GM18526 (cell line): Measurements from ENCODE around the gene TTC7B.

ENCODE experiments used
- POLR2A ChIP-seq: IDR thresholded peaks from 3 replicates; pipeline ENCODE4 v1.6.1; 2011; ENCODE audit not compliant: insufficient read length; ENCODE audit errors: extremely low read depth

The TTC7B gene

GRCh38 chr14:90810806-90811205 is 5.4 kb downstream of the TTC7B start:
- no peak for TF ChIP-seq POLR2A

DNA sequence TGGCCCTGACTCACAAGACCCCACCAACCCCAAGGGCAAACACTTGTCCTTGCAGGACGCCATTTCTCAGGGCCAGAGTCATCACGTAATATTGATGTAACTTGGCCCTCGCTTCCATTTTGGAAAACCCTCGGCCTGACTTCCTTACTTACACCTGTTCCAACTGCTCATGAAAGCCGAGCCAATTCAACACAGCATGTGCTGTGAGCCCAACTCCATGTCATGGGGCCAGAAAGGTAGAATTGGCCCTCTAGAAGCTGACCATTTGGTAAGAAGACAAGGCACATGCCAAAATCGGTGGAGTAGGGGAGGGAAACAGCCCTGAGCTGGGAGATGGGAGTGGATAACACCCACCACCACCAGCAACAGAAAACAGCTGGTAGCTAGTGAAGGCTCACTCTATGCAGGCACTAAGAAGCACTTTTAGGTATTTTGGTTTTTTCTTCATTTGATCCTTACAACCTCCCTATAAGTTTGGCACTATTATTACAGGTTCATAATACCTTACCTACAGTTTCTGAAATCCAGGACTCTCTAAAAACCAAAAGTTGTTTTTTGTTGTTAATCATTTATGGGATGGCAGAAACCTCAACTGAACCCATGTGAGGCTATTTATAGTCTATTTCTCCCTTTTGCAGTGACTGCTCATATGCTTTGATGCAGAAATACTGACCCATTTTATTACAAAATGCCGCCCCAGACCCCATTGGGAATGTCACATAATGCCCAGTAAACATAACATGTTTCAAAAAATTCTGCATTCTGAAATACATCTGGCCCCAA is 6.5 kb downstream of the TTC7B start:
- TF ChIP-seq POLR2A, result no peak

DNA sequence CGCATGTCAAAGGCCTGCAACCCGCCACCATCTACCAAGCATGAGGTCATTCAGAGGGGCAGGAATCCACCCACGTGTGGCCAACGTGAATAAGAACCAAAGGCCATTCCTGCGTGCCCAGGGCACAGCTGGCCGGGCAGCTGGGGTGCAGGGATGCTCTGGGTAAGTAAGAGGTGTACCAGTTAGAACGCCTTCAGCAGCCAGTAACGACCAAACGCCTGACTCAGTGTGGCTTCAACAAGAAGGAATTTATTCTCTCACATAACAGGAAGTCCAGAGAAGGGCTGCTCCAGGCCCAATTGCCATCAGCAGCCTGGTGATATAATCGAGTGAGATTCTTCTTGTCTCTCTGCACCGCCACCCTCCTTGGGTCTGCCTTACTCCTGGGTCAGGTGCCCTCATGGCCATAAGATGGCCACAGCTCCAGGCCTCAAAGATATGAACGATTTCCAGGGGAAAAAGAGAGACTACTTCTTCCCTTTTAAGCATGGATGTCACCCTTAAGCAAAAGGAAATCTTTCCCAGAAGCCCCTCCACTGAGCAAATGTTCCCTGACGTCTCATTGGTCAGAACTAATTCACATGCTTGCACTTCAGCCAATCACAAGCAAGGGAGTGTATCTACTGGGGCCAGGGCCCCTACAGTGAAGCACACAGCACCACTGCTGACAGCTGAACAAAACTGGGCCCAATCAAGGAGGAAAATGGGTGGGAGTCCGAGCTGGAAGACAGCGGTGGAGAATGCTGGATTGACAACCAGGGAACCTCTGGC is 7.3 kb downstream of the TTC7B start:
- no peak for TF ChIP-seq POLR2A

- no peak for TF ChIP-seq POLR2A
Measured at GRCh38 chr14:90807060-90807459, 9.2 kb downstream of the TTC7B start.

DNA sequence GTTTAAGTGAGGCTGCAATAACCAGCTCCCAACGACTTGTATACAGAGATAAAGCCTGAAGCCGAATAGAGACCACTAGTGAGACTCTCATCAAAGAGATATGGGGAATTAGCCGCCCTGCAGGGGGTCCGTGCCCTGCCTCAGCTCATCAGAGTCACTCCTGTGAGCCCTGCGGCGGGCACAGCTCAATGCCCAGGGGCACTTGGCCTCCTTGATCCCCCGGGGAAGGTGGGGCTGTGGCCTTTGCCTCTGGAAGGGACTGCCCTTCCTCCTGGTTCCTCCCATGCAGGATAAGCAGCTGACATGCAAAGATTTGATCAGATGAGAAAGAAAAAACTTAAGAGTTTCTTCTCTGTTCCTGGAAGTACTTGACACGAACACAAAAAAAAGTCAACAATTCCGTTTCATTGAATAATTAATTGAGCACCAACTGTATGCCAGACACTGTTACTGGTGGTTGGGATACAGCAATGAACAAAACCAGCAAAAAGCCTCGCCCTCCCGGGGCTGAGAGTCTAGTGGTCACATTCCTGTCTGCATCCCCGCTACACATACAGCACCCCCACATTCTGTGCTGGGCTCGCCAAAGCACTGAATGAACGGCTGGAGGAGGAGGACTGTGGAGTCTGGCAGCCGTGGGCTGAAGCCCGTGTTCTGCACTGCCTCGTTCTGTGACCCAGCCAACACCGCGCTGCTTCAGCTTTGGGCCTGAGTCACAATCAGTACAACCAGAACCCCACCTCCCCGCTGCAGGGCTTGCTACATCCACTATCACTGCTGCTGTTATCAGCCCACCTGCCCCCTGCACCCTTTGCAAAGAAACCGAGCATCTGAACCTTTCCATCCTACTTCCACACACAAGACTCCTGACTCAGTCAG is 10.3 kb downstream of the TTC7B start:
- no peak for TF ChIP-seq POLR2A

DNA sequence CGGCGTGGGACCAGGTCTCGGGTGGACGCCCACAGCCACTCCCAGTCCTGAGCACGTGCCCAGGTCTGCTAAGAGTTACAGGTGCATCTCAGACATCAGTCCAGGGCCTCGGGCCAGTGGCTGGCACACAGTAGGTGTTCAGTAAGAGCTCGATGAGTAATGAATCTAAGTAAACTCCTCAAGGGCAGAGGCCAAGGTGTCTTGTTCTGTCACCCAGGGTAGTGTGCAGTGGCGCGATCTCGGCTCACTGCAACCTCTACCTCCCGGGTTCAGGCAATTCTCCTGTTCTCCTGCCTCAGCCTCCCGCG is 11.2 kb downstream of the TTC7B start:
- TF ChIP-seq POLR2A, result no peak

DNA sequence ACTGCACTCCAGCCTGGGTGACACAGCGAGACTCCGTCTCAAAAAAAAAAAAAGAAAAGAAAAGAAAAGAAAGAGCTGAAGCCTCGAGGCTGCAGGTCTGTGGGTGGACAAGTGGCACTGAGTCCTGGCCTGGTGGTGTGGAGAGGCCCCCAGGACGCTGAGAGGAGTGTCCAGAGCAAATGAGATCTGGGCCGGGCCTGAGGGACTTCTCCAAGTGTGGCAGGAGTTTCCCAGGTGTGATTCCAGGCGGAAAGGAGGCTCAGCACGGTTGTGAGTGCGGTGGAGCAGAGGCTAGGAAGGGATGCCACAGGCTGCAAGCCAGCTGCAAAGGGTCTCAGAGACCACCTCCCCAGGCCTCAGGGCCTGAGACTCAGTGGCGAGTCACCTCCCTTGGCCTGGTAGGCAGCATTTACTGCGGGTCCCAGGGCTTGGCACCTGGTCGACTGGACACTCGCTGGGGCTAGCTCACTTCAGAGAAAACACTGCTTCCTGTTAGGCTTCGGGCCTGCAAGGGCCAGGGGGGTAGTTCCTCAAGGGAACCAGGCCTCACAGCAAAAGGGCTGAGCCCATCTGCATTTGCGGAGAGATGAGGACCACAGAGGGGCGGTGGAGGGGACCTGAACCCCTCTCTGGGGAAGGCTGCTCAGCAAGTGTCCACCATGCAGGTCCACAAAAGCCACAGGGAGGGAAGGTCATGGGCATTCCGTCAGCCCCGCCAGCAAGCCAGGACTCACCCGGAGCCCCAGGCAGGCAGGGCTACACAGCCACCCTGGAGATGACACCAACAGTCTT is 11.7 kb downstream of the TTC7B start:
- TF ChIP-seq POLR2A, result no peak

DNA sequence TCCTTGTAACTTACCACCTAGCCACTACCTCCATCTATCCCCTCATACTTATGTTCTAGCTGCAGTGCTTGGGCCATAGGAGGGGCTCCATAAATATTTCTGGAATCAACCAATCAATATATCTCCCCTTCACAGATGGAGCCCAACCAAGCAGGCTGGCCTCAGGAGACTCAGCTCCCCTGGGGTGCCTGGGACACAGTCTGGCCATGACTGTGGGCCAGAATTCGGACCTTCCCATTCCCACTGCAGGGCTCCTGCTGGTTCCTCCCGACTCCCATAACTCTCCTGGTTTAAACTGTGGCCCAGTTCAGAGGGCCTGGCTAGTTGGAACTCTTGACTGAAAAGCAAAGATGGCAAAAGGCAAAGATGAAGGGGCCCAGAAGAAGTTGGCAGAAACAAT is 13.0 kb downstream of the TTC7B start:
- TF ChIP-seq POLR2A, result no peak

DNA sequence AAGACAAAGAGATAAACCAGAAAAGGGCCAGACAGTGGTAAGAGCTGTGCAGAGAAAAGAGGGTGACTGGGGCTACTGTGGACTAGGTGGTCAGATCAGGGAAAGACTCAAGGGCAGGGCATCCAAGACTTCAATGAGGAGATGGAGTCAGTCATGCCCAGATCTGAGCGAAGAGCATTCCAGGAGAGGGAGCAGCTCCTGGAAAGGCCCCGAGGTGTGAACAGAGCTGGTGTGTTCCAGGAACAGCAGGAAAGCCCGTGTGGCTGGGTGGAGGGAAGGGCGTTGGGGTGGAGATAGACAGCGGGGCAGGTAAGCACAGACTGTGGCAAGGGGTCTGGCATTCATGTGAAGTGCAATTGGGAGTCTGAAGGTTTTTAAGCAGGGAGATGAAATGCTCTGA is 16.8 kb downstream of the TTC7B start:
- no peak for TF ChIP-seq POLR2A

DNA sequence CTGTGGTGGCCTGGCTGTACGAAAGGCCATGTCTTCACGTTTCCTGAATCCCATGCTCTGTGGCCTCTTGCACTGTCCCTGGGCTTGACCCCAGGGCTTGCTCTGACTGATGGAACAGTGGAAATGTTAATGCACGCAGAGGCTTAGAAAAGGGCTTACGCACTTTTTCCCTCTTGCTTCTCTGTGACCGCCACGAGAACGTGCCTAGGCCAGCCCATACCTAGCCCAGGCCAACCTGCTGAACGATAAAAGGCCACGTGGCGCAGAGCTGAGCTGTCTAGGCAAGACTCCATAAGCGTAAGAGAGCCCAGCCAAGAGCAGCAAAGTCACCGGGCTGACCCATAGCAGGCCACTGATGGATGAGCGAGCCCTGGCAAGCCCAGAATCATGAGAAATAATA is 18.3 kb downstream of the TTC7B start:
- TF ChIP-seq POLR2A, result no peak

- TF ChIP-seq POLR2A, result no peak
Measured at GRCh38 chr14:90797451-90797850, 18.8 kb downstream of the TTC7B start.

- TF ChIP-seq POLR2A, result no peak
Measured at GRCh38 chr14:90796329-90796728, 19.9 kb downstream of the TTC7B start.

GRCh38 chr14:90795744-90796143 is 20.5 kb downstream of the TTC7B start:
- TF ChIP-seq POLR2A, result no peak

GRCh38 chr14:90791486-90791885 is 24.7 kb downstream of the TTC7B start:
- no peak for TF ChIP-seq POLR2A

GRCh38 chr14:90788031-90788430 is 28.2 kb downstream of the TTC7B start:
- TF ChIP-seq POLR2A, result no peak
